ENCODE data around the gene STAT3. TPM values are rescaled to one million over a fixed set of nuclear protein-coding genes. Genes with fewer than 3 reads are reported as not detected.

Gene STAT3
- total and polyA plus RNA-seq, 2 donors (not counting 3 experiments of a cell fraction or from before 2014, with no cell fraction given): 59.1 to 124 TPM

DNA sequence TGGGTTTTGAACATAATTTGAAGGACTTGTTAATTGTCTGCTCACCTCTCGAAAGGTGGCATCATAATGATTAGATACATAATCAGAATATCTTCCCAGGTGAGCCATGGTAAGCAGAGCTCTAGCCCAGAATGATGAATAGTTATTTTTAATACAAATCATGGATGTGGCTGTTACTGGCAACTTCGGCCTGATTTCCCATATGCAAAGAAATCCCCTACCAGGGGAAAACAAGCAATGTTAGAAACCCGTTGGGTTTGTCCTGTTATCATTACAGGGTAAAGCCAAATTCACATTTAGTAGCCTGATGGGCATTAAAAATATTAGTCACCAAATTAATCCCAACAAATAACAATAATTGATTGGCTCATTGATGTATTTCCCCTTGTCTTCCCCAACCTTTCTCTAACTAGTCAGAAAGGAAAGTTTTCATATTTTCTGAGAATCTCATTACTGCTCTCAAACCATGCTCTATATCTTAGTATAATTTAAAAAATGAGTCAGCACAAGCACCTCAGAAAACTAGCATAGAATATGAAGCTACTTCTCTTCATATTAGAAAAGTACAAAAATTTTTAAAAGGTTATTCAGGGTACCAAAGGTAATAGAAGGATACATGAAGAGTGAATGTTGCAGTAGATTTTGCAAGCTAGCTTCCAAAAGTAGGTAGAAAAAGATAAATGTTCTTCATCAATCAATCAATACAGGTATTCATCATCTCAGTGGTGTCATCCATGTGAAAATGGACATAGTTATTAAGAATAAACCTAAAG lies 117.0 kb downstream of the STAT3 start:
- H3K4me1 ChIP-seq (ENCODE audit: control insufficient read depth, extremely low read depth, insufficient read depth, low read length): peaks cover 8% of the 10 kb centered on the region
- no TSS peak for BruUV-seq (replicated peaks)
- no peak overlapping the region for H3K4me3 ChIP-seq (replicated peaks in 1 of 3; ENCODE audit: insufficient read depth in 1 of 3, low read depth in 1 of 3, low read length in 3 of 3)
- ChIA-PET CTCF (interaction anchor here (1.0 kb wide), 1 partner anchor 49 kb away, joined by 3 read pairs; no protein-coding TSS in a partner anchor), POLR2A (no interaction called here)
- H3K9ac ChIP-seq (replicated peaks; ENCODE audit: extremely low read depth, insufficient read depth, low read length): no peak overlapping the region
- H3K36me3 ChIP-seq (ENCODE audit: control insufficient read depth in 2 of 2, extremely low read depth in 1 of 2, insufficient read depth in 2 of 2, low read length in 2 of 2): no peaks in the 10 kb centered on the region
- no peak overlapping the region for H3K4me2 ChIP-seq (ENCODE audit: insufficient read depth, low read length)
- H3K79me2 ChIP-seq (ENCODE audit: control insufficient read depth, insufficient read depth, low read length): peaks cover 81% of the 10 kb centered on the region
- intact Hi-C loops (cut with micrococcal nuclease): loop anchor here (10.0 kb wide), 1 partner anchor 136 kb away; no protein-coding TSS in a partner anchor
- H3K27me3 ChIP-seq (ENCODE audit: control insufficient read depth in 2 of 2, insufficient read depth in 2 of 2, low read length in 2 of 2): no peaks in the 10 kb centered on the region
- H3K27ac ChIP-seq (ENCODE audit: insufficient read depth, low read depth, low read length): no peak overlapping the region
- FAIRE-seq (no peak), DNase-seq (ENCODE audit: low read depth, low spot score) (no peak)
- H3K9me1 ChIP-seq (replicated peaks; ENCODE audit: control insufficient read depth, extremely low read depth, insufficient read depth, low read length): no peaks in the 10 kb centered on the region
- no peaks in the 10 kb centered on the region for H4K20me1 ChIP-seq (replicated peaks; ENCODE audit: control insufficient read depth, extremely low read depth, insufficient read depth, low read length)
- no peaks in the 10 kb centered on the region for H3K9me3 ChIP-seq (replicated peaks; ENCODE audit: control insufficient read depth, insufficient read depth, low read length)
- dilution Hi-C loops (cut with MboI; ENCODE audit: extremely low pct_ligation_motif_present, low sequenced_read_pairs): no loop called here
- TF ChIP-seq MYC (IDR thresholded peaks at IDR 0.05; ENCODE audit: low read depth, low read length): no peak
- TF ChIP-seq POLR2AphosphoS5 (IDR thresholded peaks at IDR 0.05; ENCODE audit: insufficient read depth, low read depth, low read length): no peak
- TF ChIP-seq GATA2 (IDR thresholded peaks at IDR 0.05; ENCODE audit: insufficient read depth, insufficient read length, low read depth, low read length): no peak
- TF ChIP-seq POLR2A (IDR thresholded peaks at IDR 0.05; ENCODE audit: low read depth, low read length): no peak
- no peak for TF ChIP-seq CTCF (IDR thresholded peaks at IDR 0.05; ENCODE audit: extremely low read depth in 1 of 2, insufficient read depth in 1 of 2, low read depth in 1 of 2, low read length in 2 of 2)
- no peak for TF ChIP-seq EZH2 (IDR thresholded peaks at IDR 0.05; ENCODE audit: borderline replicate concordance, low read depth, low read length, severe bottlenecking)
- TF ChIP-seq FOS (IDR thresholded peaks at IDR 0.05; ENCODE audit: borderline replicate concordance, insufficient read depth, low read length): no peak
- TF ChIP-seq MAX (IDR thresholded peaks at IDR 0.05; ENCODE audit: insufficient read depth, insufficient read length): no peak
- no peak overlapping the region for H2AFZ ChIP-seq (ENCODE audit: low read depth, low read length)
